ENCODE measurements around the gene FBXO48.

Gene FBXO48

GRCh38 chr2:68412127-68412819 is 54.8 kb downstream of the FBXO48 start:
- no peak for DNase-seq (ENCODE audit: low read depth, low spot score)

GRCh38 chr2:68411397-68412126 is 55.5 kb downstream of the FBXO48 start:
- no peak for DNase-seq (ENCODE audit: low read depth, low spot score)

Data from ELF-1 (cell line).